Prostate gland (tissue), 2 donors: ENCODE results near the gene DMXL2.

Experiments
- CTCF ChIP-seq, 4 experiments: fragments of 200-600 bp in 2 of 4; fragments of 450-650 bp in 2 of 4; sonication (generic) in 2 of 4; IDR thresholded peaks; 1 replicate in 3 of 4; 2 replicates in 1 of 4; pipeline ENCODE4 v1.5.1; 2016 to 2019; ENCODE audit warnings: antibody characterized with exemption in 4 of 4, mild to moderate bottlenecking in 2 of 4, moderate library complexity in 2 of 4
- POLR2AphosphoS5 ChIP-seq: sonication (generic); formaldehyde crosslinking; IDR thresholded peaks from one replicate; pipeline ENCODE4 v1.6.1; 2017; ENCODE audit warnings: antibody characterized with exemption

- TF ChIP-seq CTCF (IDR thresholded peaks at IDR 0.05) (no peak), POLR2AphosphoS5 (no peak)
These were observed 36.6 kb downstream of the DMXL2 start for GRCh38 chr15:51585986-51586385.
